Measurements from ENCODE around the gene KRTAP1-1.
"Not testable (repeated sequence)": the region's sequence is repeated elsewhere in the genome, so short reads cannot be mapped to it uniquely, and the experiment has no call there.

Gene KRTAP1-1, protein sequence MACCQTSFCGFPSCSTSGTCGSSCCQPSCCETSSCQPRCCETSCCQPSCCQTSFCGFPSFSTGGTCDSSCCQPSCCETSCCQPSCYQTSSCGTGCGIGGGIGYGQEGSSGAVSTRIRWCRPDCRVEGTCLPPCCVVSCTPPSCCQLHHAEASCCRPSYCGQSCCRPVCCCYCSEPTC

DNA sequence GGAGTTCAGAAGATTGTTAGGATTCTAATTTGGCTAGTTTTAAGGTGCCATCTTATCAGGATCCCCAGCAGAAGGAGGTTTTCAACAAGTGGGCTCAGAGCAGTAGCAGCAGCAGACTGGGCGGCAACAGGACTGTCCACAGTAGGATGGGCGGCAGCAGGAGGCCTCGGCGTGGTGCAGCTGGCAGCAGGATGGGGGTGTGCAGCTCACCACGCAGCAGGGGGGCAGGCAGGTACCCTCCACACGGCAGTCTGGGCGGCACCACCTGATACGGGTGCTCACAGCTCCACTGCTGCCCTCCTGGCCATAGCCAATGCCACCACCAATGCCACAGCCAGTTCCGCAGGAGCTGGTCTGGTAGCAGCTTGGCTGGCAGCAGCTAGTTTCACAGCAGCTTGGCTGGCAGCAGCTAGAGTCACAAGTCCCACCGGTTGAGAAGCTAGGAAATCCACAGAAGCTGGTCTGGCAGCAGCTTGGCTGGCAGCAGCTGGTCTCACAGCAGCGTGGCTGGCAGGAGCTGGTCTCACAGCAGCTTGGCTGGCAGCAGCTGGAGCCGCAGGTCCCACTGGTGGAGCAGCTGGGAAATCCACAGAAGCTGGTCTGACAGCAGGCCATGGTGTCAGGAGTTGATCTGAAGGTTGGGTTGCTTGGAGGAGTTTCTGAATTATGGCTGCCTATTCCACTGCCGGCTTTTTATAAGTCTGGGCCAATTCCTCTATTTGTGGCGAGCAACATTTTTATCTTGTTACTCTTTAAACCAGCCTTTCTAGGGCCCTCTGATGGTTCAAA is at the start of gene KRTAP1-1:
TSS of gene KRTAP1-1 (minus strand) at position 668 of the 789 bp plus-strand sequence. CDS start at position 615, 53 bp downstream.
- peak in 8 of 42 donors; percentile 2 to 49 (median 12) for DNase-seq
- intact Hi-C loops (cut with DNase I), result not testable (repeated sequence)

DNA sequence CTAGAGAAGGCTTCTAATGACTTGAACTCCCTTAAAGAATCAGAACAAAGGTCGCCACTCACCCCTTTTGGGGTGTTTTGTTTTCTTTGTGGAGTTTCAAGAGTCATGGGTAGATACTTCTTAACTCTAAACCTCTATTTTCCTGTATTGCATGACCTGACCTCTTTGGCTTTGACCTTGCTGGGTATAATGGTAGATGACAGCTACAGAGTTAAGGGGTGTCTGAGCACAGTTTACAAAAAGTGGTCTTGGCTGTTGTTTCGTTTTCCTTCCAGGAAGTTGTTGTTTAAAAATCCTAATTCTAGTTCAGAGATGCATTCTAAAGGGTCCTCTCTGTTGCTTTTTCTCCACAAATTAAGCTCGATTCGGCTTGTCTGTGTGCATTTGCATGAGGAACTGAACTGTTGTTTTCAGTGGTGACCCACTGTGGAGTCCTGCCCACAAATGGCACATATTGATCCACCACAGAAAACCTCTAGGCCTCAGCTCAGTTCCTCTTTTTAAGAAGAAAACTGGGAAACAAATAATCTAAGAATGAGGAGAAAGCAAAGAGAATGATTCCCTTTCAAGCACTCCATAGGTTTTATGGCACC is 47.6 kb upstream of the KRTAP1-1 start:
- DNase-seq; intact Hi-C loops (cut with DNase I): not testable (repeated sequence)

GRCh38 chr17:41084100-41084856 is 43.0 kb upstream of the KRTAP1-1 start, which contains the start of gene KRTAP4-7:
KRTAP4-7 (plus strand) TSS chr17:41084150; CDS start chr17:41084207, 57 bp downstream.
- intact Hi-C loops (cut with DNase I); DNase-seq: not testable (repeated sequence)

DNA sequence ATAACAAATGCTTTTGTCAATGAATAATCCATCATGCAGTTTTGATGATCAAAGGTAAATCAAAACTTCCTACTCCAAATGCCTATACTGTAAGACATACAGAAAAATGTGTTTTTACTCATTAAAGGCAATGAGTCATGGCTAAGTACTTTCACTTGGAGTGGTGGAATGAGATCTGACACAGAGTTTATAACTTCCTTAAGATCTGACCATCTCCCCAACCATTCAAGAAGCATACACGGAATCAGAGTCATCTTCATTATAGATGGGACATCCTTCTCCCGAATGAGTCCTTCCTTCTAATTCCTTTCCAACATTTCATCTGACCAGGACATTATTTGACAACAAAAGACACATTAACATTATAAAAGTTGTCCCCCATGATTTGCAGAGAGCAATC is 42.2 kb upstream of the KRTAP1-1 start:
- DNase-seq, result not testable (repeated sequence)

DNA sequence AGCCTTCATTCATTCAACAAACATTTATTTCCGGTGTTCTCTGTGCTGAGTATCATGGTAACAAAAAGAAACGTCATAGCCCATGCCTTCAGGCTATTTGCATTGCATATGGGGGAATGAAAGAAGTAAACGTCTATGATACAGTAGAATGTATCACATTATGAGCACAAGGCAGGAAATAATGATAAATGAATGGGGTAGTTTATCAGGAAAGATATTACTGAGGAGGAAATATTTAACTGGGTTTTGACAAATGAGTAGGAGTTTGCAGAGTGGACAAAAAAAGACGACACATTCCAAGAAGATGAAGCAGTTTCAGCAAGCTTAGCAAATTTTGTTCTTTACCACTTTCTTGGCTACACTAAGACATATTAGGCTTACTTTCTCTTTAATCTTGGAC is 41.4 kb upstream of the KRTAP1-1 start:
- no peak for DNase-seq
- intact Hi-C loops (cut with DNase I), result no loop called here

More for the DNA sequence above, 42.2 kb upstream of the KRTAP1-1 start:
- intact Hi-C loops (cut with DNase I), result not testable (repeated sequence)

DNA sequence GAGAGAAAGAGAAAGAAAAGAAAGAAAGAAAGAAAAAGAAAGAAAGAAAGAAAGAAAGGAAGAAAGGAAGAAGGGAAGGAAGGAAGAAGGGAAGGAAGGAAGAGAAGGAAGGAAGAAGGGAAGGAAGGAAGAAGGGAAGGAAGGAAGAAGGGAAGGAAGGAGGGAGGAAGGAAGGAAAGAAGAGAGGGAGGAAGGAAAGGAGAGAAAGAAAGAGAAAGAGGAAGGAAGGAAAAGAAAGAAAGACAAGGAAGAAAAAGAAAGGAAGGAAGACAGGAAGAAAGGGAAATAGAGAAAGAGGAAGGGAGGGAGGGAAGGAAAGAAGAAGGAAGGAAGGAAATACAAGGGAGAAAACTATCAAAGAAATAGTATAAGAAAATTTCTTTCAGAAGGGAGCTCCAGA is 35.5 kb upstream of the KRTAP1-1 start:
- no peak for DNase-seq
- intact Hi-C loops (cut with DNase I), result no loop called here

DNA sequence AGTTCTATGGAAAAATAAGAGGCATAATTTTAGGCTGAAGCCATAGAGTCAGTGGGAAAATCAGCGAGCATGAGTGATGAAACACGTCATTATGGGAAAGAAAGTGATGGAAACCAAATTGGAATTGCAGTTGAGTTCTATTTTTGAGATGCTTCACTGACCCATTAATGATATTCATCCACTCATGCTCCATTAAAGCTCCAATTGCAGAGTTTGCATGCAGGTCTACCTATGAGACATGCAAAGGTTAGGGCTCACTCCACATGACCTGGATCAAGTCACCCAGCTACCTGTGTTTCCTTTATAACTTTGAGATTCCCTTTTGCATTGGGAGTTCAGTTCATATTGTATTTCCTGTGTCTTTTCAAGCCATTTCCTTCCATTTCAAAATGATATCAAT is 32.4 kb upstream of the KRTAP1-1 start:
- intact Hi-C loops (cut with DNase I), result no loop called here
- DNase-seq, result no peak

DNA sequence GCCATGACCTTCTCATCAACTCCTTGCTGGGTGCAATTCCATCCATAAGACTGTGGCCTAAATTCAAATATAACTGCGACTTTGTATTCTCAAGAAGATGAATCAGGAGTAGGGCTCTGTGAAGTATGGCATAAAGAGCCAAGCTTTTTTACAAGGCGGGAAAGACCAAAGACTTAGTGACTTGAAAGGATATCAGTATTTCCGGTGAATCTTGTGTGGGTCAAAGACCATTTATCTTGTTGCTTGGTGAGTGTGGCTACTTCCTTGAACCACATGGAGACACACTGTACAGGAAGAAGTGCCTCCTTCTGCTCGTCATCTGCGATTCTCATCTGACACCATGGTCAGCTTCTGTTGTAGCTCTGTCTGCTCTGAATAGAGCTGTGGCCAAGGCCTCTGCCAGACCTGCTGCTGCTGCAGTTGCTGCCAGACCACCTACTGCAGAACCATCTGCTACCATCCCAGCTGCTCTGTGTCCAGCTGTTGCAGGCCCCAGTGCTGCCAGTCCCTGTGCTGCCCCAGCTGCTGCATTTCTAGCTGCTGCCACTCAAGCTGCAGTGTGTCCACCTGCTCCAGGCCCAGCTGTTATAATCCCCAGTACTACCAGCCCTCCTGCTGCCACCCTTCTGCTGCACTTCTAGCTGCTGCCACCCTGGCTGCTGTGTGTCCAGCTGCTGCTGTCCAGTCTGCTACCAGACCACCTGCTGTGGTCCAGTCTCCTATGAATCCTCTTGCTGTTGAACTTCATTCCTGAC is 30.5 kb upstream of the KRTAP1-1 start:
- no peak for DNase-seq
- intact Hi-C loops (cut with DNase I), result no loop called here

GRCh38 chr17:41069031-41069430 is 27.8 kb upstream of the KRTAP1-1 start:
- no peak for DNase-seq
- intact Hi-C loops (cut with DNase I), result no loop called here

DNA sequence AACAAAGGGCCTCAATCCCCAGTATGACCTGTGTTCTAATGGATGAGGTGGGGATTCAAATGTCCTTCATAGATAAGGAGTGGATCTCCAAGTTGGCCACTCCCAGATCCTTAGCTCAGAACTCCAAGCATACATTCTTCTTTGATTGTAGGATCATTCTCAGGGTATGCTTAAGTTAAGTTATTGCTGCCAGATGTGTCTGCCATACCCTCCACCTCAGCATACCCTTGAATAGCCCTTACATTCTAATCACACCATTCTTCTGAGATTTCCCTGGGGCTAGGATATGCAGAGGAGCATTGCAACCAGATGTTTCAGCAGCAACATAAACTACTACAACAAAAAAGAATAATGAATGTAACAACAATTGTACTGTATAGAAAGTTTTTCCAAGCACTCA is 26.0 kb upstream of the KRTAP1-1 start:
- intact Hi-C loops (cut with DNase I), result no loop called here
- DNase-seq, result no peak

- DNase-seq, result no peak
- intact Hi-C loops (cut with DNase I), result no loop called here
These were observed 24.8 kb upstream of the KRTAP1-1 start, which contains the start of gene KRTAP2-4 for GRCh38 chr17:41065829-41066624. KRTAP2-4 (minus strand) TSS chr17:41065879; CDS start chr17:41065845, 34 bp downstream.

DNA sequence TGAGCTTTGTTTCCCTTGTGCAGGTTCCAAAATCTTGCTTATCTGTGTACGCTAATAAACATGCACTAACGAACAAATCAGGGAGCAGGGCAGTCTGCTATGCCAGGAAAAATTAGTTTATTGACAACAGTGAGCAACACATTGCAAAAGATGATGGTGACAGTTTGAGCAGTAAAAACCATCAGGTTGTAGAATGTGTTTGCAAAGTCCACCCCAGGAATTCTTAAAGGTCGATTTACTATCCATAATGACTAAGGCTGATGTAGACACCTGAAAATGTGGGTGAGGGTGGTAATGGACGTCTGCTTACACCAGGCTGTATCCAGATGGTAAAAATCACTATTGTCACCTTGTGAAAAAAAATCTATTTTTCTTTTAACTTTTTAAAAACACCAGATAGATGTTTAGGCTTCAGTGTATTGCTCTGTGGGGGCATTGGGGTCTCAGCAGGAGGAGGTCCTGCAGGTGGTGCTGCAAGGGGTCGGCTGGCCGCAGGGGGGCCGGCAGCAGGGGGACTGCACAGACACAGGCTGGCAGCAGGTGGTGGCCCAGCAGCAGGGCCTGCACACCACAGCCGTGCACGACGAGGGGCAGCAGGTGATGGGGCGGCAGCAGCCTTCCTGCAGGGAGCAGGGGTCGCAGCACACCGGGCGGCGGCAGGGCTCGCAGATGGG is 23.9 kb upstream of the KRTAP1-1 start:
- DNase-seq; intact Hi-C loops (cut with DNase I): not testable (repeated sequence)

GRCh38 chr17:41064301-41064700 is 23.1 kb upstream of the KRTAP1-1 start:
- intact Hi-C loops (cut with DNase I), result no loop called here
- DNase-seq, result no peak

GRCh38 chr17:41063449-41063848 is 22.2 kb upstream of the KRTAP1-1 start:
- intact Hi-C loops (cut with DNase I), result no loop called here
- no peak for DNase-seq

GRCh38 chr17:41061964-41062363 is 20.7 kb upstream of the KRTAP1-1 start:
- intact Hi-C loops (cut with DNase I), result no loop called here
- no peak for DNase-seq

- intact Hi-C loops (cut with DNase I), result no loop called here
- DNase-seq, result no peak
These were observed 18.9 kb upstream of the KRTAP1-1 start, which contains the start of gene KRTAP2-3 for GRCh38 chr17:41060052-41060604. KRTAP2-3 (minus strand) TSS chr17:41060114; CDS start chr17:41060050, 64 bp downstream.

Data from head of caudate nucleus (tissue), 42 donors.